ENCODE data around the gene HSD17B7.

DNA sequence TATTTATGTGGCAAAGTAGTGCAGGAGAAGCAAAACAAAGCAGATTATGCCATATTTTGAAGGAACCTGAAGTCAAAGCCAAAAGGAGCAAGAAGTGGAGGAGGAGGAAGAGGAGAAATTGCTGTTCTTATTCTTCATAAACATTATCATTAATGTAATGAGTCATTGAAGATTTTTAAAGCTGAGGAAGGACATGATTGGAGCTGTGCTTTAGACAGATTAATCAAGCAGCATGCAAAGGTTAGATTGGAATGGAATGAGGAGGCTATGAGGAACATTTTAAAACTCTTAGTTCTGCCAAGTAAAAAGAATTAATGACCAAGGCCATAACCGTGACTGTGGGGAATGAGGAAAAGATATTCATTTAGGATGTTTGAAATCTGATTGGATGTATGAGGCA is 33.0 kb upstream of the HSD17B7 start:
- no peak for TF ChIP-seq CTCF (IDR thresholded peaks at IDR 0.05; ENCODE audit: insufficient read depth, low read depth, low read length)
- TF ChIP-seq EZH2 (IDR thresholded peaks at IDR 0.05; ENCODE audit: insufficient read depth, low read length) = no peak

All from astrocyte (in vitro differentiated cells and primary cell).